NCI-H128 (cell line): ENCODE results near the gene FXR2.
A peak's percentile ranks its signal among the peaks of the same experiment; 100 is the strongest.

Experiments
- DNase-seq: peaks from one replicate; lab custom pipeline; 2025; ENCODE audit not compliant: unreplicated experiment; lab: John Stamatoyannopoulos, UW

Gene FXR2

DNA sequence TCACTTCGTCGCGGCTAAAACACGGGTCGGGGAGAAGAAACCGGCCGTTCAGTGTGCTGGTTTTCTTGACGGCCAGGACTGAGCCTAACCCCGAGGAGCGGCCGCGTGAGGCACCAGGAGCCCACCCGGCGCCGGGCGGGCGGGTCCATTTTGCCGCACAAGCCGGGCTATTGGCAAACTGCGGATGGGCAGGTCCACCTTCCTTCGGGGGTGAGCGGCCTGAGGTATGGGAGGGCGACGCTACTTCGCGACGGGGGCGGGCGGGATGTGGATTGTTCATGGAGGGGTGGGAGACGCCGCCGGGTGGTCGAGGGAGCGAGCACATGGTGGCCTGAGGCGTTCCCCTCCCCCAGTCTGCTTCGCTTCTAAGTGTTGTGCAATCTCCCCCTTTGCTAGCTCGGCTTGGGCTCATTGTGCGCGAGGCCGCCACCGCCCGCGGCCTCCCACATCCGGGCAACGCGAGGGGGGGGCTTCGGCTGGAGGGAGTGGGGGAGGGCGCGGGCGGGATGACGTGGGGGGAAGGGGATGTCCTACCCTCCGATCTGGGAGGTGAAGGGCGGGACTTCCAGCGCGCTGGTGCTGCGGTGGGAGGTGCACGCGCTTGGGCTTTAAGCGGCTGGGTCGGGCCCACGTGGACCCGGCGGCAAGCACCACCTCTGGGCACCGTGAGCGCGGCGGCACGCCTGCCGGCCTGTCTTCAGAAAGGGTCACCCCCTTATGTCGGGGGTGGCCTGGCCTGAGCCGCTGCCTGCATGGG lies 41.2 kb downstream of the FXR2 start:
- DNase-seq, result peak; percentile 48

DNA sequence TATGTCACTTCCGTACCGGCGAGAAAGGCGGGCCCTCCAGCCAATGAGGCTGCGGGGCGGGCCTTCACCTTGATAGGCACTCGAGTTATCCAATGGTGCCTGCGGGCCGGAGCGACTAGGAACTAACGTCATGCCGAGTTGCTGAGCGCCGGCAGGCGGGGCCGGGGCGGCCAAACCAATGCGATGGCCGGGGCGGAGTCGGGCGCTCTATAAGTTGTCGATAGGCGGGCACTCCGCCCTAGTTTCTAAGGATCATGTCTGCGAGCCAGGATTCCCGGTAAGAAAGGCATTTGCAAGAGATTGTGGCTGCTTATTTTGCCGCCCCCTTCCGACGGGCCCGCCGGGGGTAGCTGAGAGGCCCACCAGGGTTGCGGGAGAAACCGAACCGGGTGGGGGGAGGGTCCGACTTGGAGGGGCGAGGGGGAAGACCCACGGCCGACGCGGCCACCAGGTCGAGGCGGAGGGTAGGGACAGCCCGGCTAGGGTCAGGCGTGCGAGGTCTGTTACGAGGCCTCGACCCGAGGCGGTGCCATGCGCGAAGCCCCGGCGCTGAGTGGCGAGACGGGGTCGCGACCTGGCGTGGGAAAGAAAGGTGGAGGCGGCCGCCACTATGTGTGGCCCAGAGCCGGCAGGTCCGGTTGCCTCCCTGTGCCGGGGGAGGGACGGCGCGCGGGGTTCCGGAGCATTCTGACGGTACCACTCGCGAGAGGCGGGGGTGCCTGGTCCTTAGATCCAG lies 41.9 kb downstream of the FXR2 start:
- DNase-seq, result peak; percentile 95

DNA sequence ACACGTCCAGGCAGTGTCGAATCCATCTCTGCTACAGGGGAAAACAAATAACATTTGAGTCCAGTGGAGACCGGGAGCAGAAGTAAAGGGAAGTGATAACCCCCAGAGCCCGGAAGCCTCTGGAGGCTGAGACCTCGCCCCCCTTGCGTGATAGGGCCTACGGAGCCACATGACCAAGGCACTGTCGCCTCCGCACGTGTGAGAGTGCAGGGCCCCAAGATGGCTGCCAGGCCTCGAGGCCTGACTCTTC lies 42.4 kb downstream of the FXR2 start:
- DNase-seq, result no peak

DNA sequence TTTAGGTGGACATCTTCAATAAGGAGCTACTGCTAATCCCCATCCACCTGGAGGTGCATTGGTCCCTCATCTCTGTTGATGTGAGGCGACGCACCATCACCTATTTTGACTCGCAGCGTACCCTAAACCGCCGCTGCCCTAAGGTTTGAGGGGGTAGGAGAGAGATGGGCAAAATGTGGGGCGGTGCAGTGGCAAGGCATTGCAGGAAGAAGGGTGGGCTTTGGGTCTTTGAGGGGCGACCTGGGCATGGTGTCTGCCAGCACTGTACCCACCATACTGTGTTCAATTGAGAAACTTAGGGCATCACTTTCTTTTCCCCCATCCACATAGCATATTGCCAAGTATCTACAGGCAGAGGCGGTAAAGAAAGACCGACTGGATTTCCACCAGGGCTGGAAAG lies 44.3 kb downstream of the FXR2 start:
- DNase-seq, result no peak

DNA sequence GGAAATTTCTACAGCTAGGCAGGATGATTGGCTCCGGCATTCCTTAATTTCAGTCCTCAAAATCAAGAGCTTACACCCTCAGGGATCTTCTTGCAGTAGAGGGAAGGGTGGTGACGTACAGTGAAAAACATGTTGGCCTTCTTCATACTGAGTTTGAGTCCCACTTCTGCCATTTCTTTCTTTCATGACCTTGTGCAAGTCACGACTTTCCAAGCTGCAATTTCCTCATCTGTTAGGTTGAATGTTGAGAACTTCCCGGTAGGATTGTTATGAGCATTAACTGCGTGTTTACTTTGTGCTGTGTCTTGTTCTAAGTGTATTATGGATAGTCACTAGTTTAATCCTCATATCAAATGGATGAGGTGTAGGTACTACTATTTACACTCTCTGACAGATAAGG lies 45.1 kb downstream of the FXR2 start:
- no peak for DNase-seq

DNA sequence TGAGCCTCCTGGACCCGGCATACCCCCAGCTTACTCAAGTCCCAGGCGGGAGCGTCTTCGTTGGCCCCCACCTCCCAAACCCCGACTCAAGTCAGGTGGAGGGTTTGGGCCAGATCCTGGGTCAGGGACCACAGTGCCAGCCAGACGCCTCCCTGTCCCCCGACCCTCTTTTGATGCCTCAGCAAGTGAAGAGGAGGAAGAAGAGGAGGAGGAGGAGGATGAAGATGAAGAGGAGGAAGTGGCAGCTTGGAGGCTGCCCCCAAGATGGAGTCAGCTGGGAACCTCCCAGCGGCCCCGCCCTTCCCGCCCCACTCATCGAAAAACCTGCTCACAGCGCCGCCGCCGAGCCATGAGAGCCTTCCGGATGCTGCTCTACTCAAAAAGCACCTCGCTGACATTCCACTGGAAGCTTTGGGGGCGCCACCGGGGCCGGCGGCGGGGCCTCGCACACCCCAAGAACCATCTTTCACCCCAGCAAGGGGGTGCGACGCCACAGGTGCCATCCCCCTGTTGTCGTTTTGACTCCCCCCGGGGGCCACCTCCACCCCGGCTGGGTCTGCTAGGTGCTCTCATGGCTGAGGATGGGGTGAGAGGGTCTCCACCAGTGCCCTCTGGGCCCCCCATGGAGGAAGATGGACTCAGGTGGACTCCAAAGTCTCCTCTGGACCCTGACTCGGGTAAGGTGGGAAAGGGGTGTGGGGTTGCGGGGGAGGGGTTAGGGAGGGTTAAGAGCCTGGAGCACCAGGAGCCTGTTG lies 51.4 kb downstream of the FXR2 start:
- DNase-seq, result no peak

DNA sequence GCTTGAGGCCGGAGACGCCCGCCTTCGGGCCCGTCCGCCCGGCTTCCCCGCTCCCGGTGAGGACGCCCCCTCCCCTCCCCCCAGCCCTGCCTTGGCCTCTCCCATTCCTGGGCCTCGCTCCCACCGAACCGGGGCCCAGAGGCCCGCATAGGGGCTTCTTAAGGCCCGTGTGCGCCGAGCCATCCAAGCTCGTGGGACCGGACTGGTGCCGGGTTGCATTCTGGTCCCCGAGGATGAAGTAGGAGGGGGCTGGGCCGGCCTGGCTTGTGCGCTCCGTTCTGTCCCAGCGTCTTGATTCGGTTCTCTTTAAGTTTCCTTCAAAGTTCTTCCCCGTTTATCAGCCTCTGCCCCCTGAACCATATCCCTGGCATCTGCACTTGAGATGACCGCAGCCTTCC lies 52.5 kb downstream of the FXR2 start:
- DNase-seq, result no peak

DNA sequence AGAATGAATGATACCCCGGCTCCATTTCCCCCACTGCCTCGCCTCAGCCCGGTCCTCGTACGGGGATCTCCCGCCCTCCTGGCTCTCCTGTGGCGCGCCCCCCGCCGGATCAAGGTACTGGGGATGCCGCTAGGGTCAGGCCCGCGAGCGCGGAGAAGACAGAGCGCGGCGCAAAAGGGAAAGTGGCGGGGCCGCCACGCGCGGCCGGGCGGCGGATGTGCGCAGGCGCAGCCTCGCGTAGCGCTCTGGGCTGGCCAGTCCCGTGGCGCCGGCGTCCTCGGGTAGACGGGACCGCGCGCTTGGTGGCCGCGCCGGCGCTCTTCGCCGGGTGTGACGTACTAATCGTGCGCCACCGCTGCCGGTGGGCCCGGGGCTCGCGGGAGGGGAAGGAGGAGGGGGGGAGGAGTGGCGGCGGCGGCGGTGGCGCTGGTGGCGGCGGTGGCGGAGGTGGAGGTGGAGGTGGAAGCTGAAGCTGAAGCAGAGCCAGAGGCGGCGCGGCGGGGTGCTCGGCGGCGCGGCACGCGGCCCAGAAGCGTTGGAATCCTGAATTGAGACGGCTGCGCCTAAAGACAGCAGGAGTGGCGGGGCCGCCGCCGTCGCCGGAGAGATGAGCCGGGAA lies 53.0 kb downstream of the FXR2 start, which contains the start of gene SENP3:
SENP3 (plus strand) TSS at position 331 of the 619 bp plus-strand sequence. CDS start 1,158 bp downstream, outside the sequence.
- DNase-seq, result peak; percentile 56

DNA sequence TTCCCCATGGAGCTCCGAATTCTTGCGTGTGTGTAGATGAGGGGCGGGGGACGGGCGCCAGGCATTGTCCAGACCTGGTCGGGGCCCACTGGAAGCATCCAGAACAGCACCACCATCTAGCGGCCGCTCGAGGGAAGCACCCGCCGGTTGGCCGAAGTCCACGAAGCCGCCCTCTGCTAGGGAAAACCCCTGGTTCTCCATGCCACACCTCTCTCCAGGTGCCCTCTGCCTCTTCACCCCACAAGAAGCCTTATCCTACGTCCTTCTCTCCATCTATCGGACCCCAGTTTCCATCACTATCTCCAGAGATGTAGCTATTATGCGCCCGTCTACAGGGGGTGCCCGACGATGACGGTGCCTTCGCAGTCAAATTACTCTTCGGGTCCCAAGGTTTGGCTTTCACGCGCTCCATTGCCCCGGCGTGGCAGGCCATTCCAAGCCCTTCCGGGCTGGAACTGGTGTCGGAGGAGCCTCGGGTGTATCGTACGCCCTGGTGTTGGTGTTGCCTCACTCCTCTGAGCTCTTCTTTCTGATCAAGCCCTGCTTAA lies 53.6 kb downstream of the FXR2 start:
- peak; percentile 53 for DNase-seq

DNA sequence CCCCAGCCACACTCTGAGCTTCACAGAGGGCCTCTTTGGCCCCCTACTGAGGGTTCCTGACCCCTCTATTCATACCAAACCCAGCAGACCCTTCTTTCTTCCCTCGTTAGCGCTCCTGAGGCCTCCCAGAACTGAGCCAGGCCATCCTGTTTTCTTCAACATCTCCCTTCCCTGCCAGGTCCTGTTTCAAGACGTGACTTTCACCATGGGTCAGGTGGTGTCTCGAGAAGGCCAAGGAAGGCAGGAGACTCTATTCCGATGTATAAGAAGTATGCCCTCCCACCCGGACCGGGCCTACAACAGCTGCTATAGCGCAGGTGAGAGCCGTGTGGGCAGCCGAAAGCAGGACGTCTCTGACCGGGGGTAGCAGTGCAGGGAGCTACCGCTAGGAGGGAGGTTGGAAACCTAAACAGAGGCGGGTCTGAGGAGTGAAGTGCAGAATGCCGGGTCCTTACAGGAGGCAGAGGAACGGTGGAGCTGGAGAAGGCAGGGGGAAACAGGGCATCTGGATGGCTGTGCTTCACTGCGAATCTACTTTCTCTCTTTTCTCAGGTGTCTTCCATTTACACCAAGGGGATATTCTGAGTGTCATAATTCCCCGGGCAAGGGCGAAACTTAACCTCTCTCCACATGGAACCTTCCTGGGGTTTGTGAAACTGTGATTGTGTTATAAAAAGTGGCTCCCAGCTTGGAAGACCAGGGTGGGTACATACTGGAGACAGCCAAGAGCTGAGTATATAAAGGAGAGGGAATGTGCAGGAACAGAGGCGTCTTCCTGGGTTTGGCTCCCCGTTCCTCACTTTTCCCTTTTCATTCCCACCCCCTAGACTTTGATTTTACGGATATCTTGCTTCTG lies 54.3 kb downstream of the FXR2 start:
- DNase-seq, result no peak

DNA sequence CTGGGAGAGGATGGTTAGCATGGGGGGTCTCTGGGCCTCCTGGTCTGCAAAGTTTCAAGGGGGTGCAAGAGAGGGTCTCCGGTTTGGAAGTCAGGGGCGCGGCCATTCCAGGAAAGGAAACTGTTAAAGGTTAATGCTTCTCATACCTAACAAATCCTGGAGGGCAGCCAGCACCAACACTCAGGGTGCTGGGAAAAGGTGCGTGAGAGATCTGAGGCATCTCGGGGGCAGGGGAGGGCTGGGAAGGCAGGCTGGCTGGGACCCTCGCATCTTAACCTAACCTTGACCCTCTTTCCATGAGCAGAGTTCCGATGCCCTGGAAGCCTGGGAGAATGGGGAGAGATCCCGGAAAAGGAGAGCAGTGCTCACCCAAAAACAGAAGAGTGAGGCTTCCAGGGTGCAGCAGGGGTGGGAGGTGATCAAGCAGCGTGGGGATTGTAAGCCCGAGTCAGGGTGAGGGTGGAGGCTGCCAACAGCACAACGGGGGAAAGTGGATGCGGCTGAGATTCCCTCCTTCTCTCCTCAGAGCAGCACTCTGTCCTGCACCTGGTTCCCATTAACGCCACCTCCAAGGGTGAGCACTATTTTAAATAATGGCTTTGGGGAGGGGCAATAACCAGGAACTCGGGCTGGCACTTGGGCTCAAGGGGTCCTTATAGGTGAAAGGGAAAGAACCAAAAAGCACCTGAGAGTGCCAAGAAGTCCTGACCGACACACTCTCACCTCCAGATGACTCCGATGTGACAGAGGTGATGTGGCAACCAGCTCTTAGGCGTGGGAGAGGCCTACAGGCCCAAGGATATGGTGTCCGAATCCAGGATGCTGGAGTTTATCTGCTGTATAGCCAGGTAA lies 55.2 kb downstream of the FXR2 start:
- no peak for DNase-seq

DNA sequence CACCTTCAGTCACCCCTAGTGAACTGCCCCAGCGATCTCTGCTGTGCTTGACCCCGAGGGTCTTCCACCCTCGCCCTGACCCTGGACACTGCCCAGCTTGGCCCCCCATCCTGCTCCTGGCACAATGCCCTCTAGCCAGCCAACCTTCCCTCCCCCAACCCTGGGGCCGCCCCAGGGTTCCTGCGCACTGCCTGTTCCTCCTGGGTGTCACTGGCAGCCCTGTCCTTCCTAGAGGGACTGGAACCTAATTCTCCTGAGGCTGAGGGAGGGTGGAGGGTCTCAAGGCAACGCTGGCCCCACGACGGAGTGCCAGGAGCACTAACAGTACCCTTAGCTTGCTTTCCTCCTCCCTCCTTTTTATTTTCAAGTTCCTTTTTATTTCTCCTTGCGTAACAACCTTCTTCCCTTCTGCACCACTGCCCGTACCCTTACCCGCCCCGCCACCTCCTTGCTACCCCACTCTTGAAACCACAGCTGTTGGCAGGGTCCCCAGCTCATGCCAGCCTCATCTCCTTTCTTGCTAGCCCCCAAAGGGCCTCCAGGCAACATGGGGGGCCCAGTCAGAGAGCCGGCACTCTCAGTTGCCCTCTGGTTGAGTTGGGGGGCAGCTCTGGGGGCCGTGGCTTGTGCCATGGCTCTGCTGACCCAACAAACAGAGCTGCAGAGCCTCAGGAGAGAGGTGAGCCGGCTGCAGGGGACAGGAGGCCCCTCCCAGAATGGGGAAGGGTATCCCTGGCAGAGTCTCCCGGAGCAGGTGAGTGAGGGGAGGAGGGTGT lies 56.0 kb downstream of the FXR2 start, which contains the start of gene TNFSF13:
TNFSF13 (plus strand) TSS at position 207 of the 776 bp plus-strand sequence; CDS start at position 497, 290 bp downstream.
- no peak for DNase-seq

DNA sequence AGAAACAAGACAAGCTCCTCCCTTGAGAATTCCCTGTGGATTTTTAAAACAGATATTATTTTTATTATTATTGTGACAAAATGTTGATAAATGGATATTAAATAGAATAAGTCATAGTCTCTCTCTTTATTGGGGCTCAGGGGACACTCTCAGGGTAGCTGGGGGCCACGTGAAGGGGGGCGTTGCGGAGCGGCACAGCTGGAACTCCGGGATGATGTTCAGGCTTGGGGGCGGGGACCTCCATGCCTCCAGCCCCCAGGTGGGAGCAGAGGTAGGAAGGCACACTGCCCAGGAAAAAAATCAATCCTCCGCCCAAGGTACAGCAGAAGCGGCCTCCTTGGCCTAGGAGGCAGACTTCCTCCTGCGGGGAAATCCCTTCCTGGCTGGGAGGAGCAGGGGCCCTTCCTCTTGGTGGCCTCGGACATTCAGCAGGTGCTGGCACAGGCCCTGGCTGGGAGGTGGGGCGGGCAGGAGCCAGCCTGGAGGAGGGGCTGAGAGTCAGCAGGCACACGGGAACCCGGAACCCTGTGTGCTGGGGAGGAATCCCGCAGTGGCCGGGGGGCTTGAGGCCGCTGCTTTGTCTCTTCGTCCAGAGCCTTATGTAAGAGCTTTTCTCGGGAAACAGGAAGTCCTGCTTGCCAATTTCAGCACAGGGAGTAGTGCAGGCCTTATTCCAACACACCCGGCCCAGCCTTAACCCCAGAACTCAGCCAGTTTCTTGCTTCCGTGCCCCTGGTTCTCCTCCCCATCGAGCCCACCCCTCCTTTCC lies 56.7 kb downstream of the FXR2 start:
- no peak for DNase-seq

DNA sequence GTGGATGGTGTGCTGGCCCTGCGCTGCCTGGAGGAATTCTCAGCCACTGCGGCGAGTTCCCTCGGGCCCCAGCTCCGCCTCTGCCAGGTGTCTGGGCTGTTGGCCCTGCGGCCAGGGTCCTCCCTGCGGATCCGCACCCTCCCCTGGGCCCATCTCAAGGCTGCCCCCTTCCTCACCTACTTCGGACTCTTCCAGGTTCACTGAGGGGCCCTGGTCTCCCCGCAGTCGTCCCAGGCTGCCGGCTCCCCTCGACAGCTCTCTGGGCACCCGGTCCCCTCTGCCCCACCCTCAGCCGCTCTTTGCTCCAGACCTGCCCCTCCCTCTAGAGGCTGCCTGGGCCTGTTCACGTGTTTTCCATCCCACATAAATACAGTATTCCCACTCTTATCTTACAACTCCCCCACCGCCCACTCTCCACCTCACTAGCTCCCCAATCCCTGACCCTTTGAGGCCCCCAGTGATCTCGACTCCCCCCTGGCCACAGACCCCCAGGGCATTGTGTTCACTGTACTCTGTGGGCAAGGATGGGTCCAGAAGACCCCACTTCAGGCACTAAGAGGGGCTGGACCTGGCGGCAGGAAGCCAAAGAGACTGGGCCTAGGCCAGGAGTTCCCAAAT lies 57.4 kb downstream of the FXR2 start:
- DNase-seq, result no peak

DNA sequence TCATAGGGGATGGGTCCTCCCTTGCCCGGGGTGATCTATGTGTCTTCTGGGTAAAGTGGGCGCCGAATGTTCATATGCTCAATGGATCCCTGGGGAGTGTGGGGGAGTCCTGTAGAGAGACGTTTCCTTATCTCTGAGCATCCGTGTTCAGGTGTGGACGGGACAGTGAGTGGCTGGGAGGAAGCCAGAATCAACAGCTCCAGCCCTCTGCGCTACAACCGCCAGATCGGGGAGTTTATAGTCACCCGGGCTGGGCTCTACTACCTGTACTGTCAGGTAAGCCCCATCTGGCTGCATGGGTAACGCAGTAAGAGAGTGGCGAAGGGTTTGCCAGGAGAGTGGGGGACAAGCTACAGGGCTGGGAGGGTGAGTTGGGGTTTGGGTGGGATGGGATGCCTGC lies 58.1 kb downstream of the FXR2 start:
- DNase-seq, result no peak

DNA sequence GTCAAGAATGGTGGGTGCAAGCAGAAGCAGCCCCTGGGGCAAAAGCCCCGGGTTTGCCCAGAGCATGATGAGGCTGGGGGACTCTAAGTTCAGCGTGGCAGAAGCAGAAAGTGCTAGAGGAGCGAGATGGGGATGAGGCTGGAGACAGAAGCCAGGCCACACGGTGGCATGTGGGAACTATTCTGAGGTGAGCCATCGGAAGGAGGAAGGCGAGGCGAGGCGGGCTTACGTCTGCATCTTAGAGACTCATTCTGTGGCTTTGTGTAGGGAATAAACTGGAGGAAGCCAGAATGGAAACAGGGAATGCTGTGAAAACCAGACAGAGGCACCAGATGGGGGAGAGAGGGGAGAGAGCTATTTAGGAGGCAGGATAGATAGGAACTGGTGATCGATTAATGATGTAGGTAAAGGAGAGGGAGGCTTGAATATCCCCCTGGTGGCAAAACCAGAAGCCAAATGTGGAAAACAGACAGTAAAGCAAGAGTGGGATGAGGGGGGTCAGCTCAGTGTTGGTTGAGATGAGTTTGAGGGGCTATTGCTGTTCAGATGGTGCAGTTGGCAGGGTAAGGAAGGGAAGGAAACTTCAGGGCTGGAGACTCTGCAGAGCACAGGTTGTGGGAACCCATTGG lies 59.3 kb downstream of the FXR2 start:
- no peak for DNase-seq

DNA sequence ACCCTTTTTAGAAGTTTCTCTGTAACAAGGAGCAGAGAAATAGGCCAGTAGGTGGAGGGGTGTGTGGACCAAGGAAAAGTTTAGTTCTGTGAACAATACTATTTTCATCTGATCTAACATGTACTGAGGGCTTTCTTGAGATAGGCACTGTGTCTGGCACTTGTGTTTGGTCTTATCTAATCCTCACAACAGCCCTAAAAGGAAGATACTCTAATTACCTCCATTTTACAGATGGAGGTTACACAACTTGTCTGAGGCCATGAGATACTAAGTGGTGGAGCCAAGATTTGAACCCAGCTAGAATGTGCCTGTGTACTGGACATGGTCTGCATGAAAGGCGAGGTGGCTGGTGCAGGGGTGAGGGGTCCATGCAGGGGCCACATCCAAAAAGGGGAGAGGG lies 61.3 kb downstream of the FXR2 start:
- no peak for DNase-seq
